ENCODE data around the gene ATPAF1.
A peak's percentile ranks its signal among the peaks of the same experiment; 100 is the strongest.

Gene ATPAF1

GRCh38 chr1:46617108-46617800, 50.9 kb downstream of the ATPAF1 start:
- peak overlapping the region; percentile 77 for H3K27ac ChIP-seq

GRCh38 chr1:46616277-46617107, 51.7 kb downstream of the ATPAF1 start, which contains the start of gene MOB3C:
Gene MOB3C (minus strand): TSS chr1:46616811. CDS start chr1:46613321, 3,490 bp downstream.
- Histone ChIP-seq H3K4me3 (ENCODE audit: low read depth in 1 of 2, low read length in 1 of 2) (peak within 1 kb of the TSS; percentile 74 to 93), H3K4me1 (ENCODE audit: control insufficient read depth in 1 of 2, insufficient read depth in 1 of 2, low read depth in 1 of 2, low read length in 1 of 2) (peaks cover 35 to 38% of the 10 kb centered on the region in 2 experiments), H3K9me3 (no peaks in the 10 kb centered on the region), H3K27ac (peak within 1 kb of the TSS; percentile 77), H3K27me3 (no peaks in the 10 kb centered on the region), H3K36me3 (peaks cover 4% of the 10 kb centered on the region)
- TF ChIP-seq CTCF (IDR thresholded peaks at IDR 0.05): no peak

More at GRCh38 chr1:46617108-46617800, 50.9 kb downstream of the ATPAF1 start:
- TF ChIP-seq CTCF (IDR thresholded peaks at IDR 0.05): no peak
- H3K9me3 ChIP-seq: no peaks in the 10 kb centered on the region
- peak overlapping the region; percentile 74 to 93 for H3K4me3 ChIP-seq (ENCODE audit: low read depth in 1 of 2, low read length in 1 of 2)
- H3K36me3 ChIP-seq: no peaks in the 10 kb centered on the region
- H3K27me3 ChIP-seq: no peaks in the 10 kb centered on the region
- H3K4me1 ChIP-seq (ENCODE audit: control insufficient read depth in 1 of 2, insufficient read depth in 1 of 2, low read depth in 1 of 2, low read length in 1 of 2): peaks cover 35 to 38% of the 10 kb centered on the region in 2 experiments

- peak overlapping the region; percentile 77 for H3K27ac ChIP-seq
- H3K4me3 ChIP-seq (ENCODE audit: low read depth in 1 of 2, low read length in 1 of 2): peak overlapping the region; percentile 74 to 93
- no peak for TF ChIP-seq CTCF (IDR thresholded peaks at IDR 0.05)
- peaks cover 8% of the 10 kb centered on the region for H3K36me3 ChIP-seq
- no peaks in the 10 kb centered on the region for H3K27me3 ChIP-seq
- H3K4me1 ChIP-seq (ENCODE audit: control insufficient read depth in 1 of 2, insufficient read depth in 1 of 2, low read depth in 1 of 2, low read length in 1 of 2): peaks cover 35 to 38% of the 10 kb centered on the region in 2 experiments
- H3K9me3 ChIP-seq: no peaks in the 10 kb centered on the region
These were observed 52.4 kb downstream of the ATPAF1 start for GRCh38 chr1:46615735-46616134.

- no peak for TF ChIP-seq CTCF (IDR thresholded peaks at IDR 0.05)
- H3K4me3 ChIP-seq (ENCODE audit: low read depth in 1 of 2, low read length in 1 of 2): peak overlapping the region in 1 of 2 experiments; percentile 93
- peaks cover 8% of the 10 kb centered on the region for H3K36me3 ChIP-seq
- no peaks in the 10 kb centered on the region for H3K9me3 ChIP-seq
- peak overlapping the region; percentile 77 for H3K27ac ChIP-seq
- H3K4me1 ChIP-seq (ENCODE audit: control insufficient read depth in 1 of 2, insufficient read depth in 1 of 2, low read depth in 1 of 2, low read length in 1 of 2): peaks cover 35 to 38% of the 10 kb centered on the region in 2 experiments
- no peaks in the 10 kb centered on the region for H3K27me3 ChIP-seq
These were observed 53.1 kb downstream of the ATPAF1 start for GRCh38 chr1:46615088-46615487.

DNA sequence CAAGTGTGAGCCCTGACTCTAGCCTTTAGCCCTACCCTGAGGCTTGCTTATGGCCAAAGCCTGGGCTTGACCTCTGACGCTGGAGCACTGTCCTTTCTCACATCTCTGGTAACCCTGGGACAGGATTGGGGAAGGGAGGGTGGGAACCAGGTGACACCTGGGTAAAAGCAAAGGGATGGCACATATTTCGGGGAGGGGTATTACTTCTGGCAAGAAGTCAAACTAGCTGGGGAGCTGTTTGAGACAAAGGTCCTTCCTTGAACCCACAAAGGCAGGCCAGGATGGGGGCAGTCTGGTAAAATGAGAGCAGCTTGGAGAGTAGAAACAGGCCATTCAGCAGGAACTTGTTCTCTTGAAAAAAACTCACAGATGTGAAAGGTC, 53.6 kb downstream of the ATPAF1 start:
- Histone ChIP-seq H3K27ac (peak overlapping the region; percentile 50), H3K4me3 (ENCODE audit: low read depth in 1 of 2, low read length in 1 of 2) (no peak overlapping the region), H3K36me3 (peaks cover 12% of the 10 kb centered on the region), H3K4me1 (ENCODE audit: control insufficient read depth in 1 of 2, insufficient read depth in 1 of 2, low read depth in 1 of 2, low read length in 1 of 2) (peaks cover 35 to 38% of the 10 kb centered on the region in 2 experiments), H3K27me3 (no peaks in the 10 kb centered on the region), H3K9me3 (no peaks in the 10 kb centered on the region)
- TF ChIP-seq CTCF (IDR thresholded peaks at IDR 0.05): no peak

All from neutrophil (primary cell).